Left cardiac atrium (tissue), 2 donors: ENCODE measurements around the gene SLFN13. TPM values are rescaled to one million over a fixed set of nuclear protein-coding genes. Genes with fewer than 3 reads are reported as not detected.

ENCODE experiments used
- total RNA-seq, 2 donors: library from RNA; stranded (reverse); fragmentation: NEBNext Ultra II Directional; extraction: Animal tissue kit (Norgen Biotek cat#: 25700); gene quantifications; one replicate each; pipeline ENCODE4 v1.2.1, GENCODE V29; 2021
- donor health status: DM: no; HTN: yes; CAD: no; lungs with severe emphysema.
- donor health status: DM: yes; HTN: yes; CAD: no.

Gene SLFN13
- total RNA-seq, 2 donors from 2014 or later = 6.3 to 7.5 TPM

Other genes starting within 250 kb of the SLFN13 start
- gene SLFN5, start 205.7 kb downstream of the SLFN13 start, total RNA-seq = 10 to 100 TPM; 15.8 to 27.4 TPM
- 10 to 100 TPM; 26.6 to 27.4 TPM for gene SLFN11, start 75.1 kb downstream of the SLFN13 start, total RNA-seq
- 1 to 10 TPM; 5.7 to 8.8 TPM for gene SLFN12, start 16.3 kb downstream of the SLFN13 start, total RNA-seq
- gene SLFN12L, start 88.9 kb upstream of the SLFN13 start, total RNA-seq = 1 to 10 TPM; 1.0 to 1.3 TPM
- gene SLFN14, start 112.1 kb upstream of the SLFN13 start, total RNA-seq = not detected
- gene PEX12, start 129.8 kb upstream of the SLFN13 start, total RNA-seq = 1 to 10 TPM; 6.3 to 6.5 TPM
- 100 to 1,000 TPM; 132 to 152 TPM for gene AP2B1, start 138.6 kb upstream of the SLFN13 start, total RNA-seq